Measurements from ENCODE around the gene HOXA7.

HOXA7 gene

GRCh38 chr7:27143023-27143949 lies 13.2 kb downstream of the HOXA7 start, which contains the start of gene HOXA5 (continued):
- no peak for TF ChIP-seq ZNF133 (tag by site-specific recombination; IDR thresholded peaks at IDR 0.05)
- TF ChIP-seq FEZF1 (tag by site-specific recombination; IDR thresholded peaks at IDR 0.05) = peak; percentile 87
- TF ChIP-seq ZNF629 (tag by site-specific recombination; IDR thresholded peaks at IDR 0.05) = peak; percentile 88
- no peak for TF ChIP-seq ZNF148 (tag by site-specific recombination; IDR thresholded peaks at IDR 0.05; ENCODE audit: borderline replicate concordance)
- TF ChIP-seq ZNF660 (tag by site-specific recombination; IDR thresholded peaks at IDR 0.05) = no peak; the same call in 1 of the 2 replicates
- no peak for TF ChIP-seq ZNF350 (tag by site-specific recombination; IDR thresholded peaks at IDR 0.05)
- no peak for TF ChIP-seq ZNF624 (tag by site-specific recombination; IDR thresholded peaks at IDR 0.05)
- no peak for TF ChIP-seq ZBTB20 (tag by site-specific recombination; IDR thresholded peaks at IDR 0.05)
- peak; percentile 15; the same call in 1 of the 2 replicates for TF ChIP-seq ZBTB1 (tag by site-specific recombination; IDR thresholded peaks at IDR 0.05)
- TF ChIP-seq ZNF645 (tag by site-specific recombination; IDR thresholded peaks at IDR 0.05) = no peak
- TF ChIP-seq ZBTB49 (tag by site-specific recombination; IDR thresholded peaks at IDR 0.05; ENCODE audit: low read depth) = no peak
- no peak for TF ChIP-seq ZNF138 (tag by site-specific recombination; IDR thresholded peaks at IDR 0.05; ENCODE audit: borderline replicate concordance)
- TF ChIP-seq ZNF140 (tag by site-specific recombination; IDR thresholded peaks at IDR 0.05) = no peak
- TF ChIP-seq ZNF488 (tag by site-specific recombination; IDR thresholded peaks at IDR 0.05) = no peak
- TF ChIP-seq ZBTB6 (tag by site-specific recombination; IDR thresholded peaks at IDR 0.05) = no peak
- no peak for TF ChIP-seq PRDM1 (tag by site-specific recombination; IDR thresholded peaks at IDR 0.05)
- TF ChIP-seq ZNF157 (tag by site-specific recombination; IDR thresholded peaks at IDR 0.05) = no peak
- TF ChIP-seq ZNF280D (tag by site-specific recombination; IDR thresholded peaks at IDR 0.05) = no peak
- no peak for TF ChIP-seq BCL11B (tag by site-specific recombination; IDR thresholded peaks at IDR 0.05; ENCODE audit: low read depth)
- TF ChIP-seq ZNF394 (tag by site-specific recombination; IDR thresholded peaks at IDR 0.05; ENCODE audit: borderline replicate concordance) = peak; percentile 11; the same call in 1 of the 2 replicates
- peak; percentile 84 for TF ChIP-seq TSHZ1 (tag by site-specific recombination; IDR thresholded peaks at IDR 0.05; ENCODE audit: borderline replicate concordance)
